Ovary (tissue), 3 donors: ENCODE measurements around the gene UQCRH.

Experiments
- EP300 ChIP-seq: sonication (generic); formaldehyde crosslinking; IDR thresholded peaks from one replicate; pipeline ENCODE4 v1.6.1; 2017; ENCODE audit warnings: antibody characterized with exemption
- POLR2A ChIP-seq: fragments of 450-650 bp; IDR thresholded peaks from one replicate; pipeline ENCODE4 v1.6.1; 2017; ENCODE audit warnings: antibody characterized with exemption, mild to moderate bottlenecking, moderate library complexity
- TF ChIP-seq, protein P1 (sequence below), 3 donors: fragments of 450-650 bp in 2 of 3; fragments of 200-600 bp in 1 of 3; IDR thresholded peaks; one replicate each; pipeline versions ENCODE4 v1.5.1 to v1.8.0; 2016 to 2022; ENCODE audit warnings: antibody characterized with exemption in 3 of 3, mild to moderate bottlenecking in 1 of 3
- donor health status: DM: no; HTN: no; CAD: no.

DNA sequence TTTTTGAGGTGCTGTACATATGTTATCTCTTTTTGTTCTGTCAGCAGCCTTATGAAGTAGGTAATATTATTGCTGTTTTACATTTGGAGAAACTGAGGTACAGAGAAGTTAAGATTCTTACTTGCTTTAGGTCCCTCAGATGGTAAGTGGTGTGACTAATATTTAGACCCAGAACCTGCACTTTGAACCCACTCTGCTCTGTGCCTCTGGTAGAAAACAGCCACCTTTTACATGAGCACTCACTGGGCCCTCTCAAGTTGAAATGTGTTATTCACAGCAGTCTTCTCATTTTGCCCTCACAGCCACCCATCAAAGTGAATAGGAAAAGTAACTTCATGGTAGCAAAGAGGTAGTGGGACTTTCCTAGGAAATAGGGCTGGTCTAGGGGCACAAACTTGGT is 41.8 kb downstream of the UQCRH start:
- TF ChIP-seq, protein P1, sequence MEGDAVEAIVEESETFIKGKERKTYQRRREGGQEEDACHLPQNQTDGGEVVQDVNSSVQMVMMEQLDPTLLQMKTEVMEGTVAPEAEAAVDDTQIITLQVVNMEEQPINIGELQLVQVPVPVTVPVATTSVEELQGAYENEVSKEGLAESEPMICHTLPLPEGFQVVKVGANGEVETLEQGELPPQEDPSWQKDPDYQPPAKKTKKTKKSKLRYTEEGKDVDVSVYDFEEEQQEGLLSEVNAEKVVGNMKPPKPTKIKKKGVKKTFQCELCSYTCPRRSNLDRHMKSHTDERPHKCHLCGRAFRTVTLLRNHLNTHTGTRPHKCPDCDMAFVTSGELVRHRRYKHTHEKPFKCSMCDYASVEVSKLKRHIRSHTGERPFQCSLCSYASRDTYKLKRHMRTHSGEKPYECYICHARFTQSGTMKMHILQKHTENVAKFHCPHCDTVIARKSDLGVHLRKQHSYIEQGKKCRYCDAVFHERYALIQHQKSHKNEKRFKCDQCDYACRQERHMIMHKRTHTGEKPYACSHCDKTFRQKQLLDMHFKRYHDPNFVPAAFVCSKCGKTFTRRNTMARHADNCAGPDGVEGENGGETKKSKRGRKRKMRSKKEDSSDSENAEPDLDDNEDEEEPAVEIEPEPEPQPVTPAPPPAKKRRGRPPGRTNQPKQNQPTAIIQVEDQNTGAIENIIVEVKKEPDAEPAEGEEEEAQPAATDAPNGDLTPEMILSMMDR (IDR thresholded peaks at IDR 0.05) = no peak
- TF ChIP-seq POLR2A = no peak
- TF ChIP-seq EP300 = no peak
